HTERT RPE-1 (cell line): ENCODE results near the gene MN1.
"Not testable (repeated sequence)": the region's sequence is repeated elsewhere in the genome, so short reads cannot be mapped to it uniquely, and the experiment has no call there.

Experiments
- in situ Hi-C: fragments of 300-500 bp; cut with MboI; formaldehyde crosslinking; loops from 4 replicates; pipeline ENCODE4 v1.14.3; 2020; ENCODE audit warnings: low sequenced_read_pairs

The MN1 gene

GRCh38 chr22:27745809-27746208 is 55.7 kb downstream of the MN1 start:
- in situ Hi-C loops, result no loop called here

- in situ Hi-C loops, result no loop called here
Measured at GRCh38 chr22:27745154-27745553, 56.4 kb downstream of the MN1 start.

GRCh38 chr22:27744078-27744477 is 57.5 kb downstream of the MN1 start:
- in situ Hi-C loops, result not testable (repeated sequence)

GRCh38 chr22:27740202-27740748 is 61.3 kb downstream of the MN1 start:
- in situ Hi-C loops, result no loop called here

GRCh38 chr22:27737521-27737920 is 64.0 kb downstream of the MN1 start:
- in situ Hi-C loops, result no loop called here

GRCh38 chr22:27734066-27734465 is 67.5 kb downstream of the MN1 start:
- in situ Hi-C loops, result no loop called here

- in situ Hi-C loops, result no loop called here
Measured at GRCh38 chr22:27732841-27733240, 68.7 kb downstream of the MN1 start.

- in situ Hi-C loops, result no loop called here
Measured at GRCh38 chr22:27732391-27732790, 69.2 kb downstream of the MN1 start.

GRCh38 chr22:27731621-27732020 is 69.9 kb downstream of the MN1 start:
- in situ Hi-C loops, result no loop called here

GRCh38 chr22:27730641-27731433 is 70.7 kb downstream of the MN1 start:
- in situ Hi-C loops, result no loop called here

GRCh38 chr22:27729246-27729645 is 72.3 kb downstream of the MN1 start:
- in situ Hi-C loops, result no loop called here

- in situ Hi-C loops, result no loop called here
Measured at GRCh38 chr22:27727673-27728451, 73.7 kb downstream of the MN1 start.

- in situ Hi-C loops, result no loop called here
Measured at GRCh38 chr22:27726686-27727449, 74.7 kb downstream of the MN1 start.

GRCh38 chr22:27726331-27726685 is 75.2 kb downstream of the MN1 start:
- in situ Hi-C loops, result no loop called here

GRCh38 chr22:27725661-27726060 is 75.9 kb downstream of the MN1 start:
- in situ Hi-C loops, result no loop called here

GRCh38 chr22:27724709-27725108 is 76.8 kb downstream of the MN1 start:
- in situ Hi-C loops, result no loop called here

GRCh38 chr22:27724157-27724556 is 77.4 kb downstream of the MN1 start:
- in situ Hi-C loops, result no loop called here

- in situ Hi-C loops, result no loop called here
Measured at GRCh38 chr22:27723708-27724107, 77.8 kb downstream of the MN1 start.

GRCh38 chr22:27723158-27723557 is 78.4 kb downstream of the MN1 start:
- in situ Hi-C loops, result no loop called here

- in situ Hi-C loops, result no loop called here
Measured at GRCh38 chr22:27720860-27721259, 80.7 kb downstream of the MN1 start.

- in situ Hi-C loops, result no loop called here
Measured at GRCh38 chr22:27719535-27720227, 81.9 kb downstream of the MN1 start.
